Measurements from ENCODE around the gene PRDM2. TPM values are rescaled to one million over a fixed set of nuclear protein-coding genes. Genes with fewer than 3 reads are reported as not detected.

PRDM2 gene
- total and polyA plus RNA-seq, 8 donors = 9.3 to 26.4 (median 15.1) TPM

DNA sequence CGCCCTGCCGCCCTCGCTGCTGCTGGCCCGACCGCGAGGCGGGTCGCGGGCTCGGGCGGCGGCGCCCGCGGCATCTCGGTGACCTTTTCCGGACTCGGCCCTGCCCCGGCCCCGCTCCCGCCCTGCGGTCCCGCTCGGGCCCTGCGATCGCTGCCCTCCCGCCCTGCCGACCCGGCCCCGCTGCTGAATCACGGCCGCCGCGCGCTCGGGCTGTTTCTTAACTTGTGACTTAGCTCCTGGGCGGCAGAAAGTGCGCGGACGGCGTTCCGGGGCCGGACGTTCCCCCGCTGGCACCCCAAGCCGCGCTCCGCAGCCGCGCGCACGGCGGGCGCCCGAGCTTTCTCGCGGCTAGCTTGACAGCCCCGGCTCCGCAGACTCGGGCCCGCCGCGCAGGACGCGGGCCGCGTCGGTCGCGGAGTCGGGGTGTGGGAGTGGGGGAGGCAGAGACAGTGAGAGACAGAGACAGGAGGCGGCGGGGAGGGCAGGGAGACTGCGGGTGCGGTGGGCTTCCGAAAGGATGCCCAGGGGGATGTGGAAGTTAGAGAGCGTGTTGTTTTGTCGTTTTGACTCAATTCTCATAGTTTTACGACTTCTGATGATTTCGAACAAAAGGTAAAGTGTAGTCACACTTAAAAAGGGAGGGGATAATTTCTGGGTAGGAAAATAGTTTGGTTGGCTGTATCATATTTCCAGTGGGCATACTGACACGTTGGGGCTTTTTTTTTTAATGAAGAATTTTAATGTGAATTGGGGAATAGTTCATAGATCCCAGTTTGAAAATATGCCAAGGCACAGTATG lies 49.8 kb downstream of the PRDM2 start:
- FAIRE-seq = no peak
- TF ChIP-seq, protein P1, sequence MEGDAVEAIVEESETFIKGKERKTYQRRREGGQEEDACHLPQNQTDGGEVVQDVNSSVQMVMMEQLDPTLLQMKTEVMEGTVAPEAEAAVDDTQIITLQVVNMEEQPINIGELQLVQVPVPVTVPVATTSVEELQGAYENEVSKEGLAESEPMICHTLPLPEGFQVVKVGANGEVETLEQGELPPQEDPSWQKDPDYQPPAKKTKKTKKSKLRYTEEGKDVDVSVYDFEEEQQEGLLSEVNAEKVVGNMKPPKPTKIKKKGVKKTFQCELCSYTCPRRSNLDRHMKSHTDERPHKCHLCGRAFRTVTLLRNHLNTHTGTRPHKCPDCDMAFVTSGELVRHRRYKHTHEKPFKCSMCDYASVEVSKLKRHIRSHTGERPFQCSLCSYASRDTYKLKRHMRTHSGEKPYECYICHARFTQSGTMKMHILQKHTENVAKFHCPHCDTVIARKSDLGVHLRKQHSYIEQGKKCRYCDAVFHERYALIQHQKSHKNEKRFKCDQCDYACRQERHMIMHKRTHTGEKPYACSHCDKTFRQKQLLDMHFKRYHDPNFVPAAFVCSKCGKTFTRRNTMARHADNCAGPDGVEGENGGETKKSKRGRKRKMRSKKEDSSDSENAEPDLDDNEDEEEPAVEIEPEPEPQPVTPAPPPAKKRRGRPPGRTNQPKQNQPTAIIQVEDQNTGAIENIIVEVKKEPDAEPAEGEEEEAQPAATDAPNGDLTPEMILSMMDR (IDR thresholded peaks at IDR 0.05) = no peak
- DNase-seq = peak in 5 of 6 donors; percentile 47 to 83 (median 67)
- intact Hi-C loops (cut with DNase I) = no loop called here
- Histone ChIP-seq H3K4me1 (peaks cover 14 to 21% (median 14%) of the 10 kb centered on the region in 3 donors), H3K27me3 (no peaks in the 10 kb centered on the region), H3K36me3 (no peaks in the 10 kb centered on the region), H3K27ac (peak overlapping the region; percentile 86 to 93 (median 89)), H3K9me3 (no peaks in the 10 kb centered on the region), H3K4me3 (peak overlapping the region; percentile 62 to 93 (median 84))
- peak; percentile 40 to 64 (median 46) for ATAC-seq
- WGBS, 2 donors = 0 to 1% methylated on average over 55 to 81 of the region's 81 CpGs

DNA sequence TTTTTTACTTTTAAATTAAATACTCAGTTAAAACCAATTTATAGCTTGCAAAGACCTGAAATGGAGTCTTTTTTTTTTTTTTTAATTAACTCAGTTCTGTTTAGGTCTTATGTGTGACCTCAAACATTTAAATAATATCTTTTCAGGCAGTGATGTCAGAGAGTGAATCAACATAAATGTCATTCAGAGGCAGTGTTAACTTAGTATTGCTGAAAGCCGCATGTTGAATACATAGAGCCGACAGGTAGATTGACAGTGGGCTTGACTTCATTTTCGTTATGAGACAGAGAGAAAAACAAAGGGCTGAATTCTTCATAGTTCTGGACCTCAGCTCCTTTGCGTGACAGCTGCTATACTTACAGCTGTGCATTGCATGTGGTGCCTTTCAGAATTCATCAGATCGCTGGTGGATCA lies 51.5 kb downstream of the PRDM2 start:
- TF ChIP-seq, protein P1 (IDR thresholded peaks at IDR 0.05) = no peak
- no peak for FAIRE-seq
- H3K9me3 ChIP-seq = no peaks in the 10 kb centered on the region
- no peak for ATAC-seq
- WGBS, 2 donors = 44 to 60% methylated on average over 5 of the region's 5 CpGs
- H3K4me3 ChIP-seq = peak overlapping the region in 1 of 4 donors; percentile 93
- H3K36me3 ChIP-seq = no peaks in the 10 kb centered on the region
- H3K27ac ChIP-seq = no peak overlapping the region
- no peaks in the 10 kb centered on the region for H3K27me3 ChIP-seq
- DNase-seq = no peak
- H3K4me1 ChIP-seq = peaks cover 14 to 21% (median 18%) of the 10 kb centered on the region in 3 donors
- intact Hi-C loops (cut with DNase I) = no loop called here

DNA sequence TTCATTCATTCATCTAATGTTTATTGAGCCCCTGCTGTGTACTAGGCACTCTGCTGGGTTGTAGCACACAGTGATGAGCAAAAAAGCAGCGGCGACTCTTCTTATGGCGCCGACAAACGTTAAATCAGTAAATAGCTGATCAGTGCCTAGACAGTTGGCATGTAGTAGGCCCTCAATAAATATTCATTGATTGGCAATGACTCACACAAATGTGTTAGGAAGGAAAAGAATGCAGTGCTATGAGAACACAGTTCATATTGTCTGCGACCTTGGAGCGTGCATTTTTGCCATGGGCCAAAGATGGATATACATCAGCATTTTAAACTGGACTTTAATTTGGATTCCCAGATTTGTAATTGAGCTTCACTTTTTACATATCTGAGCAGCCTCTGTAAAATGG lies 52.0 kb downstream of the PRDM2 start:
- ATAC-seq (no peak), DNase-seq (no peak), FAIRE-seq (no peak)
- H3K27ac ChIP-seq = no peak overlapping the region
- H3K4me1 ChIP-seq = peaks cover 14 to 22% (median 18%) of the 10 kb centered on the region in 3 donors
- H3K9me3 ChIP-seq = no peaks in the 10 kb centered on the region
- 69 to 74% methylated on average over 7 of the region's 7 CpGs for WGBS, 2 donors
- no peaks in the 10 kb centered on the region for H3K27me3 ChIP-seq
- TF ChIP-seq, protein P1 (IDR thresholded peaks at IDR 0.05) = no peak
- H3K36me3 ChIP-seq = no peaks in the 10 kb centered on the region
- H3K4me3 ChIP-seq = no peak overlapping the region
- intact Hi-C loops (cut with DNase I) = no loop called here

DNA sequence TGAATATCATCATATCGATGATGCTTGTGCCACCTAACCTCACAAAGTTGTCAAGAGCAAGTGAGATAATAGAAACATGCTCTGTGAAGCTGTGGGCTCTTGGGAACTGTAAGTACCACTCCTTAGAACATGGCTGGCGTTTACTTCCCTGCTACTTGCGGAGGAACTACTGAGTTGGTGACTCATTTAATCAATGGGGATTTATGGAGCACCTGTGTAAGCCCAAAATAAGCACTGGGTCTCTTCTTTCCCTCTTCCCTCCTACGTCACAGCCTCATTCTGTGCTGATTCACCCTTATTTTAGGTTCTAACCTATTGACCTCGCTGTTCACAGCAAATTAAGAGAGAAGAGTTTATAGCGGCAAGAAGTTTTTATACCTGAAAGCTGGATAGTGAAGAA lies 52.9 kb downstream of the PRDM2 start:
- TF ChIP-seq, protein P1 (IDR thresholded peaks at IDR 0.05) = no peak
- intact Hi-C loops (cut with DNase I) = no loop called here
- FAIRE-seq (no peak), ATAC-seq (no peak), DNase-seq (no peak)
- H3K27me3 ChIP-seq = no peaks in the 10 kb centered on the region
- whole genome bisulfite sequencing, 2 donors = 88 to 95% methylated on average over 6 of the region's 6 CpGs
- peaks cover 14 to 29% (median 18%) of the 10 kb centered on the region in 3 donors for H3K4me1 ChIP-seq
- H3K9me3 ChIP-seq = no peaks in the 10 kb centered on the region
- no peak overlapping the region for H3K27ac ChIP-seq
- no peak overlapping the region for H3K4me3 ChIP-seq
- no peaks in the 10 kb centered on the region for H3K36me3 ChIP-seq
